Liver (tissue), 3 donors: ENCODE measurements around the gene P2RY8.

Source experiments
- ATF3 ChIP-seq: IDR thresholded peaks from 2 replicates; pipeline ENCODE4 v1.6.1; 2016; ENCODE audit warnings: antibody characterized with exemption
- CTCF ChIP-seq: fragments of 150-350 bp; IDR thresholded peaks from 2 replicates; pipeline ENCODE4 v1.5.1; 2017; ENCODE audit warnings: improper control_type of control experiment, low read depth, low read length; ENCODE audit not compliant: missing input control
- FOXA1 ChIP-seq: IDR thresholded peaks from 2 replicates; pipeline ENCODE4 v1.6.1; 2016; ENCODE audit warnings: antibody characterized with exemption
- MAX ChIP-seq: IDR thresholded peaks from 2 replicates; pipeline ENCODE4 v1.6.1; 2016; ENCODE audit warnings: antibody characterized with exemption
- NR2F2 ChIP-seq: IDR thresholded peaks from 2 replicates; pipeline ENCODE4 v1.6.1; 2016; ENCODE audit warnings: antibody characterized with exemption
- RAD21 ChIP-seq, 2 donors: IDR thresholded peaks; 2 replicates each; pipeline ENCODE4 v1.6.1; 2016; ENCODE audit warnings: antibody characterized with exemption in 2 of 2, mild to moderate bottlenecking in 2 of 2
- TAF1 ChIP-seq: conservative IDR thresholded peaks from 2 replicates; pipeline ENCODE4 v1.6.1; 2016; ENCODE audit warnings: antibody characterized with exemption, mild to moderate bottlenecking
- YY1 ChIP-seq: IDR thresholded peaks from 2 replicates; pipeline ENCODE4 v1.6.1; 2016; ENCODE audit warnings: antibody characterized with exemption, mild to moderate bottlenecking
- donor health status: healthy.
- donor health status: healthy.

GRCh38 chrX:1477229-1477628 lies 59.8 kb downstream of the P2RY8 start:
- TF ChIP-seq TAF1 (no peak), CTCF (no peak), ATF3 (no peak), NR2F2 (no peak), RAD21 (IDR thresholded peaks at IDR 0.05) (no peak), MAX (no peak), YY1 (no peak), FOXA1 (no peak)
